Measurements from ENCODE around the gene DIAPH3. TPM values are rescaled to one million over a fixed set of nuclear protein-coding genes. Genes with fewer than 3 reads are reported as not detected.

The DIAPH3 gene
- total RNA-seq, 1 experiment from 2014 or later, result 11.4 TPM

DNA sequence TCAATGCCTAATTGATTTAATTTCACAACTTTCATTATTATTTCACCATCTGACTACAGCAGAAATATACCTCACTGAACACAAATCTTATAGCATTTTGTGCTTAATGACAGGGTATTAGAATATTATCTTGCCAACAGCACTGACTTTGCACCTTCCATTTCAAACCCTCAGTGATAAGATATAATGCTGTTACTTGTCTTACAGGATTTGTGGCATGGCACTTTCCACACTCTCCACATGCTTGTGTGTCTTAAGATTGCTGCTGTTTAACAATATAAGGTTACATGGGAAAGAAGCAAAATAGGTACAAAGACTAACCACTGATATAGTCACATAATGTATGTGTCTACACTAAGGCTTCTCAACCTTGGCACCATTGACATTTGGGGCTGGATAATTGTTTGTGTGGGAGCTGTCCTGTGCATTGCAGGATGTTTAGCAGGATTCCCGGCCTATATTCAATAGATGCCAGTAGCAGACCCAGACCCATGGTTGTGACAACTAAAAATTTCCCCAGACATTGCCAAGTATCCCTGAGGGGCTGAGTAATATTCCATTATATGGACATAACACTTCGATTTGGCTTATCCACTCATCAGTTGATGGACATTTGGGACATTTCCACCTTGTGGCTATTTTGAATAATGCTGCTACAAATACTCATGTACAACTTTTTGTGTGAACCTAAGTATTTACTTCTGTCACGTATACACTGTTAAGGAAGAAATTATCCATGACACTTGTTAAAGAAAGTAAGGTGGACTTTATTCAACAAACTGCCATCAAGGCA is 5.7 kb upstream of the DIAPH3 start:
- CTCF ChIA-PET, result no interaction called here
- TF ChIP-seq CTCF (IDR thresholded peaks at IDR 0.05; ENCODE audit: unreplicated experiment), result no peak
- H3K27ac Mint-ChIP-seq (ENCODE audit: unreplicated experiment), result no peak overlapping the region
- peaks cover 1% of the 10 kb centered on the region for H3K36me3 Mint-ChIP-seq (ENCODE audit: insufficient read depth, unreplicated experiment)
- no peaks in the 10 kb centered on the region for H3K27me3 Mint-ChIP-seq (ENCODE audit: unreplicated experiment)
- intact Hi-C loops (cut with micrococcal nuclease; ENCODE audit: unreplicated experiment), result no loop called here
- no TSS peak for BruUV-seq (replicated peaks)
- H3K9me3 Mint-ChIP-seq (ENCODE audit: low read depth, unreplicated experiment), result no peaks in the 10 kb centered on the region
- no peak for DNase-seq
- H3K4me3 Mint-ChIP-seq (ENCODE audit: low read depth, unreplicated experiment), result no peak overlapping the region
- H3K4me1 Mint-ChIP-seq (ENCODE audit: low read depth, unreplicated experiment), result no peaks in the 10 kb centered on the region

DNA sequence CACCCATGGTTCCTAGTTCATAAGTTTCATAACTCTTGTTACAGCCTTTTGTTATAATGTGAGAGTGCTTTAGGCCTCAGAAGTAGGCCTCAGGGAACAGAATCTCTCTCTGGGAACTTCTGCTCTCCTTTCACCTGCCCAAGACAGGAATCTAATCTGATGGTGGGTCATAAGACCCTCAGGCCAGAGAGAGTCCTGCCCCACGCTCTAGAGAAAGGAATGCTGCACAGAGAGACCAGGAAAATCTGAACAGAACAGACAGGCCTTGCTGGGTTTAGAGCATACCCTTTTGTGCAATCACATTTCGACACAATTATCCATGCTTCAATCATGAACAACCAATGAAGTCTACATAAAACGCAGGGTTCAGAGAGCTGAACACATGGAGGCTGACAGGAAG is 3.4 kb upstream of the DIAPH3 start:
- CTCF ChIA-PET, result no interaction called here
- no TSS peak for BruUV-seq (replicated peaks)
- H3K27me3 Mint-ChIP-seq (ENCODE audit: unreplicated experiment), result no peaks in the 10 kb centered on the region
- H3K9me3 Mint-ChIP-seq (ENCODE audit: low read depth, unreplicated experiment), result no peaks in the 10 kb centered on the region
- intact Hi-C loops (cut with micrococcal nuclease; ENCODE audit: unreplicated experiment), result no loop called here
- no peak overlapping the region for H3K27ac Mint-ChIP-seq (ENCODE audit: unreplicated experiment)
- peaks cover 8% of the 10 kb centered on the region for H3K4me1 Mint-ChIP-seq (ENCODE audit: low read depth, unreplicated experiment)
- peaks cover 20% of the 10 kb centered on the region for H3K36me3 Mint-ChIP-seq (ENCODE audit: insufficient read depth, unreplicated experiment)
- no peak overlapping the region for H3K4me3 Mint-ChIP-seq (ENCODE audit: low read depth, unreplicated experiment)
- no peak for TF ChIP-seq CTCF (IDR thresholded peaks at IDR 0.05; ENCODE audit: unreplicated experiment)
- no peak for DNase-seq

- CTCF ChIA-PET, result no interaction called here
- DNase-seq, result no peak
- TF ChIP-seq CTCF (IDR thresholded peaks at IDR 0.05; ENCODE audit: unreplicated experiment), result no peak
- intact Hi-C loops (cut with micrococcal nuclease; ENCODE audit: unreplicated experiment), result no loop called here
- no peak overlapping the region for H3K27ac Mint-ChIP-seq (ENCODE audit: unreplicated experiment)
- no peaks in the 10 kb centered on the region for H3K9me3 Mint-ChIP-seq (ENCODE audit: low read depth, unreplicated experiment)
- BruUV-seq (replicated peaks), result no TSS peak
- peaks cover 20% of the 10 kb centered on the region for H3K36me3 Mint-ChIP-seq (ENCODE audit: insufficient read depth, unreplicated experiment)
- H3K27me3 Mint-ChIP-seq (ENCODE audit: unreplicated experiment), result no peaks in the 10 kb centered on the region
- H3K4me1 Mint-ChIP-seq (ENCODE audit: low read depth, unreplicated experiment), result peaks cover 18% of the 10 kb centered on the region
- H3K4me3 Mint-ChIP-seq (ENCODE audit: low read depth, unreplicated experiment), result peak overlapping the region; percentile 79
Measured at GRCh38 chr13:60165391-60166099, 1.8 kb upstream of the DIAPH3 start.

DNA sequence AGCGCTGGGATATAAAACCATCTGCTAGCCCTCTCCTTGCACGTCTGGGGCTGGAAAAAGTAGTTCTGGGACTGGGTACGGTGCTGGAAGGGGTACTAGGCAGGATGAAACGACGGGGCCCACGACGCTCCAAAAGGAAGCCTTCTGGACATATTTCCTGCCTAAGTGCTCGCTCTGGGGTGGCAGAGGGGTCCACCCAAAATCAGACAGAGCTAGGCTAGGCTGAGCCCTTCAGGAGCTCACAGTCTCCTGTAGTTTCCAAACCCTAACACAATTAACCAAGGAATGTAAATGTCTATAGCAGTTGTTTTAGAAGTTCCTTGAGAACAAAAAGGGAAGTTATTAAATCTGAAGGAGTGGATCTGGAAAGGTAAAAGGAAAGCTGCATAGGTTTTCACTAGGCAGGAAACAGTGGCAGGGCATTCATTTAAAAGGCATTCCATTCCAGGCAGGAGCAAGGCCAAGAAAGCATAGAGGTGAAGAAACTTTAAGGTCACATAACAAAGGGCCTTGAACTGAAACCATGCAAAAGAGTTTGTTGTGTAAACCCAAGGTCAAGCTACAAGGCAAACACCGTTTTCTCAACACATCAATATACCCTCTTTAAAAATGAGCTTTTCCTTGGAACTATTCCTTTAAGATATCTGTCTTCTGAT is 634 bp upstream of the DIAPH3 start:
- no peaks in the 10 kb centered on the region for H3K9me3 Mint-ChIP-seq (ENCODE audit: low read depth, unreplicated experiment)
- intact Hi-C loops (cut with micrococcal nuclease; ENCODE audit: unreplicated experiment), result no loop called here
- peaks cover 18% of the 10 kb centered on the region for H3K4me1 Mint-ChIP-seq (ENCODE audit: low read depth, unreplicated experiment)
- H3K4me3 Mint-ChIP-seq (ENCODE audit: low read depth, unreplicated experiment), result peak overlapping the region; percentile 79
- BruUV-seq (replicated peaks), result TSS peak; percentile 88
- peak overlapping the region; percentile 56 for H3K27ac Mint-ChIP-seq (ENCODE audit: unreplicated experiment)
- no peaks in the 10 kb centered on the region for H3K27me3 Mint-ChIP-seq (ENCODE audit: unreplicated experiment)
- DNase-seq, result no peak
- CTCF ChIA-PET, result no interaction called here
- TF ChIP-seq CTCF (IDR thresholded peaks at IDR 0.05; ENCODE audit: unreplicated experiment), result no peak
- H3K36me3 Mint-ChIP-seq (ENCODE audit: insufficient read depth, unreplicated experiment), result peaks cover 20% of the 10 kb centered on the region

Data from Calu3 (cell line).